PFSK-1 (cell line): ENCODE data around the gene ARHGEF3.

Source experiments
- FOXP2 ChIP-seq: optimal IDR thresholded peaks from 2 replicates; pipeline ENCODE3; 2011; ENCODE audit warnings: borderline replicate concordance, control low read depth, inconsistent platforms; ENCODE audit not compliant: insufficient read depth; ENCODE audit errors: extremely low read length, extremely low read depth
- POLR2AphosphoS5 ChIP-seq: IDR thresholded peaks from 2 replicates; pipeline ENCODE4 v1.6.1; 2012; ENCODE audit warnings: low read depth, mild to moderate bottlenecking, control low read depth, low read length, moderate library complexity
- SIN3A ChIP-seq: IDR thresholded peaks from 2 replicates; pipeline ENCODE4 v1.6.1; 2012; ENCODE audit warnings: mild to moderate bottlenecking, low read length, moderate library complexity, borderline replicate concordance; ENCODE audit not compliant: insufficient read depth
- TAF1 ChIP-seq: IDR thresholded peaks from 2 replicates; pipeline ENCODE4 v1.6.1; 2012; ENCODE audit warnings: low read length, control low read depth, borderline replicate concordance; ENCODE audit not compliant: insufficient read depth
- TF ChIP-seq, protein P1 (sequence below), 2 experiments: IDR thresholded peaks; 2 replicates each; pipeline versions ENCODE4 v1.6.1 to v1.8.0; 2011 to 2012; ENCODE audit warnings: low read depth in 2 of 2, low read length in 2 of 2, control low read depth in 1 of 2, inconsistent platforms in 1 of 2, mild to moderate bottlenecking in 1 of 2, moderate library complexity in 1 of 2; ENCODE audit not compliant: insufficient read depth in 1 of 2

The ARHGEF3 gene

DNA sequence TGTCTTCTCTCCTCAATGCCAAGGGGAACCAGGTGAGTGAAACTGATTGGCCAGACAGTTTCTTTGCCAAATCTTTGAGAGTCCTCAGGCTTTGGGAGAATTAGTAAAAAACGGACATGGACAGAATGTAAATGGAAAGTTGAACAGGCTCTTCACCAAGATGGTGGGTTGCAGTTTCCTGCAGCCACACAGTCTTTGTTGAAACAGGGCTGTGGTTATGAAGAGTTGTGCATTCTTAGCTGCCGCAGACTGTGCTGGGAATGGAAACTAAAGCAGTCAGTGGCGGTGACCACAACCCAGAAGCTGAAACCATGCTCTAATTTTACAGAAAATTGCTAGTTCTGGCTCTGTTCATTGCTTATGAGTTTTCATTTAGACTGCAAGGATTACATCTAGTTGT, 76.6 kb downstream of the ARHGEF3 start:
- TF ChIP-seq POLR2AphosphoS5 (no peak), FOXP2 (no peak), SIN3A (no peak), TAF1 (no peak)
- TF ChIP-seq, protein P1, sequence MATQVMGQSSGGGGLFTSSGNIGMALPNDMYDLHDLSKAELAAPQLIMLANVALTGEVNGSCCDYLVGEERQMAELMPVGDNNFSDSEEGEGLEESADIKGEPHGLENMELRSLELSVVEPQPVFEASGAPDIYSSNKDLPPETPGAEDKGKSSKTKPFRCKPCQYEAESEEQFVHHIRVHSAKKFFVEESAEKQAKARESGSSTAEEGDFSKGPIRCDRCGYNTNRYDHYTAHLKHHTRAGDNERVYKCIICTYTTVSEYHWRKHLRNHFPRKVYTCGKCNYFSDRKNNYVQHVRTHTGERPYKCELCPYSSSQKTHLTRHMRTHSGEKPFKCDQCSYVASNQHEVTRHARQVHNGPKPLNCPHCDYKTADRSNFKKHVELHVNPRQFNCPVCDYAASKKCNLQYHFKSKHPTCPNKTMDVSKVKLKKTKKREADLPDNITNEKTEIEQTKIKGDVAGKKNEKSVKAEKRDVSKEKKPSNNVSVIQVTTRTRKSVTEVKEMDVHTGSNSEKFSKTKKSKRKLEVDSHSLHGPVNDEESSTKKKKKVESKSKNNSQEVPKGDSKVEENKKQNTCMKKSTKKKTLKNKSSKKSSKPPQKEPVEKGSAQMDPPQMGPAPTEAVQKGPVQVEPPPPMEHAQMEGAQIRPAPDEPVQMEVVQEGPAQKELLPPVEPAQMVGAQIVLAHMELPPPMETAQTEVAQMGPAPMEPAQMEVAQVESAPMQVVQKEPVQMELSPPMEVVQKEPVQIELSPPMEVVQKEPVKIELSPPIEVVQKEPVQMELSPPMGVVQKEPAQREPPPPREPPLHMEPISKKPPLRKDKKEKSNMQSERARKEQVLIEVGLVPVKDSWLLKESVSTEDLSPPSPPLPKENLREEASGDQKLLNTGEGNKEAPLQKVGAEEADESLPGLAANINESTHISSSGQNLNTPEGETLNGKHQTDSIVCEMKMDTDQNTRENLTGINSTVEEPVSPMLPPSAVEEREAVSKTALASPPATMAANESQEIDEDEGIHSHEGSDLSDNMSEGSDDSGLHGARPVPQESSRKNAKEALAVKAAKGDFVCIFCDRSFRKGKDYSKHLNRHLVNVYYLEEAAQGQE (IDR thresholded peaks at IDR 0.05; ENCODE audit: insufficient read depth in 1 of 2, low read depth in 2 of 2, low read length in 2 of 2): no peak

DNA sequence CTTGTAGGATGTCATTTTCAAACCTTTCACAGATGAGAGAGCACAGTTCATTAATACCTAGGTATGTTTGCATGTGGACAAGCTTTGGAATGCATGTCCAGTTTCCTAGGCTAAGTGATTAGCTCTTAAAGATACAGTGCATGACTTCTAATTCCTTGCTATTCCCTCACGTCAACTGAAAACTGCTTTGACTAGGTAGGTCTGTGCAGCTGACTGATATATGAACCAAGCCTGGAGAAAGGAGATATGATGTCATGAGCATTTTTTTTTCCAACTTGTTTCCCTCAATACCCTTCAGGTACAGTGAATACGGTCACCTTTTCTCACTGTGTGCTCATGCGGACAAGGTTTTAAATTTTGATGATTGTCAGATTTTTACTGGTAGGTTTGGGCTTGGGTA, 77.1 kb downstream of the ARHGEF3 start:
- TF ChIP-seq FOXP2 (no peak), SIN3A (no peak), POLR2AphosphoS5 (no peak), TAF1 (no peak)
- TF ChIP-seq, protein P1 (IDR thresholded peaks at IDR 0.05; ENCODE audit: insufficient read depth in 1 of 2, low read depth in 2 of 2, low read length in 2 of 2): no peak

DNA sequence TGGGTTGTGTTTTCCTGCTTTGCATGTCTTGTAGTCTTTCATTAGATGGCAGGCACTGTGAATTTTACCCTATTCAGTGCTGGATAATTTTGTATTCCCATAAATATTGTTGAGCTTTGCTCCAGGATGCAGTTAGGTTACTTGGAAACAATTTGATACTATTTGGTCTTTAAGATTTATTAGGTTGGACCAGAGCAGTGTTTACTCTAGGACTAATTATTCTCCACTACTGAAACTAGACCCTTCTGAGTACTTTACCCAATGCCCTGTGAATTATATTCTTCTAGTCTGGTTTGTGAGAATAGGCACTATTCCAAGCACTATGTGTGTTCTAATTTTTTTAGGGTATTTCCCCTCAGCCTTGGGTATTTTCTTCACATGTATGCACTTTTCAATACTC, 80.9 kb downstream of the ARHGEF3 start:
- TF ChIP-seq POLR2AphosphoS5 (no peak), TAF1 (no peak), SIN3A (no peak), FOXP2 (no peak)
- TF ChIP-seq, protein P1 (IDR thresholded peaks at IDR 0.05; ENCODE audit: insufficient read depth in 1 of 2, low read depth in 2 of 2, low read length in 2 of 2): no peak

DNA sequence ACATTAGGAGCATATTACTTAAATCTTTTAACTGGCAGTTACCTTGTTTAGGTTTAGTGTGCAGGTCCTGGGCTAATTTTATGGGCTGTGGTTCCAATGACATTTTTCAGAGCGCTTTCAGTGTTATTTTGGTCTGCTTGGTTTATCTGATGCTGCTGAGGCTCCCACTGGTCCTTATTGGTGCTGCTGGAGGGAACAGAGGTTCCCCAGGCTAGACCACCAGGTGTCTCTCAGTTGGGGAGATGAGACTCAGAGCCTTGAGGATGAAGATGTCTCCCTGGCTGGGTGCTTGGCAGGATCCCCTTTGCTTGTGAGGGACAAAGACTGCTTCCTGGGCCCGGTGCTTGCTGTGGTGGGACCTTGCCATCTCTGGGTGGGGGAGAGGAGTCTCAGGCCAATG, 90.4 kb downstream of the ARHGEF3 start:
- TF ChIP-seq TAF1: no peak
- no peak for TF ChIP-seq SIN3A
- no peak for TF ChIP-seq FOXP2
- no peak for TF ChIP-seq POLR2AphosphoS5
- TF ChIP-seq, protein P1 (IDR thresholded peaks at IDR 0.05; ENCODE audit: insufficient read depth in 1 of 2, low read depth in 2 of 2, low read length in 2 of 2): no peak

DNA sequence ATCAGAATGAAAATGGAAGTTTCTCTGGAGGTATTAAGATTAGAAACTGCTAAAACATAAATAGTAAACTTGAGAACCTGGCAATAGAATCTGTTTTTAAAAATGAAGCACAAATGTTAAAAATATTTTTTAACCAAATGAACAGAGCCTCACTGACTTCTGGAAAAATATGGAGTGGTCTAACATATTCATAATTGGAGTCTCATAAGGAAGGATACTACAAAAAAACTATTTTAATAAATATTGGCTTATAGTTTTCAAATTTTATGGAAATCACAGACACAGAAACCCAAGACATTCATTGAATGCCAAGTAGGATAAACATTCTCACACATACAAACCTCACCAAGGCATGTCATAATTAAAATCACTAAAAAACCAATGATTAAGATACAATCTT, 95.1 kb downstream of the ARHGEF3 start:
- TF ChIP-seq POLR2AphosphoS5 (no peak), TAF1 (no peak), FOXP2 (no peak), SIN3A (no peak)
- TF ChIP-seq, protein P1 (IDR thresholded peaks at IDR 0.05; ENCODE audit: insufficient read depth in 1 of 2, low read depth in 2 of 2, low read length in 2 of 2): no peak
